ENCODE data around the gene DBP.
A peak's percentile ranks its signal among the peaks of the same experiment; 100 is the strongest.

The DBP gene

GRCh38 chr19:48645620-48646000 is 8.4 kb upstream of the DBP start:
- peak; percentile 13 for DNase-seq (ENCODE audit: low spot score)
- no peak for TF ChIP-seq CTCF (IDR thresholded peaks at IDR 0.05; ENCODE audit: extremely low read depth, missing control alignments)

GRCh38 chr19:48644839-48645619 is 7.8 kb upstream of the DBP start:
- no peak for TF ChIP-seq CTCF (IDR thresholded peaks at IDR 0.05; ENCODE audit: extremely low read depth, missing control alignments)
- DNase-seq (ENCODE audit: low spot score): peak; percentile 79

GRCh38 chr19:48644355-48644754 is 7.2 kb upstream of the DBP start:
- no peak for TF ChIP-seq CTCF (IDR thresholded peaks at IDR 0.05; ENCODE audit: extremely low read depth, missing control alignments)

GRCh38 chr19:48642862-48643261 is 5.7 kb upstream of the DBP start:
- DNase-seq (ENCODE audit: low spot score): no peak
- no peak for TF ChIP-seq CTCF (IDR thresholded peaks at IDR 0.05; ENCODE audit: extremely low read depth, missing control alignments)

More at GRCh38 chr19:48644355-48644754, 7.2 kb upstream of the DBP start:
- no peak for DNase-seq (ENCODE audit: low spot score)

GRCh38 chr19:48641850-48642249 is 4.7 kb upstream of the DBP start:
- no peak for TF ChIP-seq CTCF (IDR thresholded peaks at IDR 0.05; ENCODE audit: extremely low read depth, missing control alignments)
- DNase-seq (ENCODE audit: low spot score): no peak

- no peak for DNase-seq (ENCODE audit: low spot score)
- no peak for TF ChIP-seq CTCF (IDR thresholded peaks at IDR 0.05; ENCODE audit: extremely low read depth, missing control alignments)
Observed at GRCh38 chr19:48639483-48640375, 2.5 kb upstream of the DBP start.

- DNase-seq (ENCODE audit: low spot score): no peak
- no peak for TF ChIP-seq CTCF (IDR thresholded peaks at IDR 0.05; ENCODE audit: extremely low read depth, missing control alignments)
Observed at GRCh38 chr19:48638831-48639381, 1.7 kb upstream of the DBP start.
